GM21526 (cell line): ENCODE results near the gene CCDC102A.
"Not testable (repeated sequence)": the region's sequence is repeated elsewhere in the genome, so short reads cannot be mapped to it uniquely, and the experiment has no call there.

Source experiments
- ATAC-seq: cut with Tn5 transposase; IDR thresholded peaks from one replicate; pipeline ENCODE4 v1.9.1; 2021; ENCODE audit warnings: moderate library complexity; ENCODE audit not compliant: unreplicated experiment, low FRiP score

The CCDC102A gene

DNA sequence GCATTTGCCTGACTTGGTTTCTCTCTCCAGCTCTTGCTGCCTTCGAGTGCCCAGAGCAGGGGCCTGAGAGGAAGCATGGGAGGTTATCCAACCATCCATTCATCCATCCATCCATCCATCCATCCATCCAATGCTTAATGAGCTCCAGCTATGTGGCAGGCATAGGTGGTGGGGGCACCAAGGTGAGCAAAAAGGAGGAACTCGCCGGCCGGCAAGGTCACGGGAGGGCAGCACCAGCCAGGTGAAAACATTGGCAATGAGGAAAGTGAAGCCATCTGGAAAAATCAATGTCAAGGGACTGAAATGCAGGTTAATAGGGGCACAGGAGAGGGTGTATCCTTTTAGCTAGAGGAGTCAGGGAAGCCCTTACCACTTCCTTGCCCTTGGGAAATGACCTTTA lies 31.9 kb downstream of the CCDC102A start:
- ATAC-seq = no peak

DNA sequence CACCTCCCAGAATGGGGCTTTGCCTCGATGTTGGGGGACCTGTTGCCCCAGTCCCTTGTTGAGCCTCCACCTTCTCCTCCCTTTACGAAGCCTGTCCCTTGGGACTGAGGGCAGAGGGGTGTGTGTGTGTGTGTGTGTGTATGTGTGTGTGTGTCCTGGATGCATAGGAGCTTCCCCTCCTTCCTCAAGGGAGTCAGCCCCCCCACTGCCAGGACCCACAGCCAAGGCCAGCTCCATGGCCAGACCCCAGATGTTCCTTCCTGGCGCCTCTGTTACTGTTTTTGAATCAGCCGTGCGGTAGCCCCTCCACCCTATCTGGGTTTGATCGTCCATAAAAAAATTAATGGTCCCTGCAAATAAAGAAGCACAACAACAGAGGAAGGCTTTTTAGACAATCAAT lies 32.4 kb downstream of the CCDC102A start:
- ATAC-seq = no peak

DNA sequence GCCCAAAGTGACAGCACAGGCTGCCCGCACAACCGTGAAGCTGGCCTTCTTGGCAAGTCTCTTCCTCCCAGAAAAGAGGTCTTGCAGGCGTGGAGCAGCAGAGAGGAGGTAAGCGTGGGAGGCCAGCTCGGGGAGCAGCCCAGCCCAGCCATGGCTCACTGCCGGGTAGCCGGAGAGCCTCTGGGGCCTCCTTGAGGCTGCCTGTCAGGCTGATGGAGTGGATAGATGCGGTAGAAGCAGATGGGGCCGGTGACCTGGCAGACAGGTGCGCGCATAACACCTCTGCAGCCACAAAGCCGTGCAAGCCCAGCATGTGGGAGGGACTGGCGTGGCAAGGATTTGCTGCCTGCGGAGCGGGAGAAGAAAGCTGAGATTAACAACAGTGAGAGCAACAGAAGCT lies 33.0 kb downstream of the CCDC102A start:
- ATAC-seq = no peak

DNA sequence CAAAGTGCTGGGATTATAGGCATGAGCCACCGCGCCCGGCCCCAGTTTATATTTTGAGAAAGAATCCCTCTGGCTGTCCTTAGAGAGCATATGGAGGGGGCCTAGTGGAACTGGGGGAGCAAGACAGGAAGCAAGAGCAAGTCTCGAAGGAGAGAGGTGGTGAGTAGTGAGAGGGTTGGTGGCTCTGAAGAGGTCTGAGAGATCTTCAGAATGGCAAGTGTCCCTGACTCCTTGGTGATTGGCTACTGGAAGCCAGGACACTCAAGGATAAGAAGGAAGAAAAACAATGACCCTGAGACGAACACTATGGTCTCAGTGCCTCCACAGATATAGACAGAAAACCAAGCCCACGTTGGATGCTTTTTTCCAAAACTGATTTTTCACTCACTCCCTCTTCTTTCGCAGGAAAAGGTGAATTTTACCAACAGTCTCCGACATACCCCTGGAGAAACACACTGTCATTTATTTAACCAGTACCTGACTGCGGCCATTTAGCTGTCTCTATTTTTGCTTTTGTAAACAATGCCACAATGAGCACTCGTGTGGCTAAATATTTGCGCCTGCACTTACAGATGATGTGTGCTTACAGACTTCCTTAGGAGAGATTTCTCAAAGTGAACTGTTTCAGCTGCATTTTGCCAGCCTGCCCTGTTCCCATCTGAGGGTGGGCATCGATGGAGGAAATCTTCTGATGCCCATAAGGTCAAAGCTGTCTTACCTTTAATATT lies 34.2 kb downstream of the CCDC102A start:
- no peak for ATAC-seq

DNA sequence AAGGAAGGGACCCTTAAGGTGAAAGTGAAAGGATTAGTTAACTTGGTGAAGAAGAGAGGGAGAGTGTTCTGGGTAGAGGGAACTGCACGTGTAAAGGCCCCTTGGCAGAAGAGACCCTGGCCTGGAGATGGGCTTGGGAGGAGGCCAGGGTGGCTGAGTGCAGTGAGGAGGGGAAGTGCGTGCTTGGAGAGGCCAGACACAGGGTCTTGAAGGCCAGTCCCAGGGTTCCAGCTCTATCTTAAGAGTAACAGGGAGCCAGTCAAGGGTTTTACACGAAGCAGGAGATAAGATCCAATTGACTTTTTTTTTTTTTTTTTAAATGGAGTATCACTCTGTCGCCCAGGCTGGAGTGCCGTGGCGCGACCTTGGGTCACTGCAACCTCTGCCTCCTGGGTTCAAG lies 34.9 kb downstream of the CCDC102A start:
- ATAC-seq = no peak

DNA sequence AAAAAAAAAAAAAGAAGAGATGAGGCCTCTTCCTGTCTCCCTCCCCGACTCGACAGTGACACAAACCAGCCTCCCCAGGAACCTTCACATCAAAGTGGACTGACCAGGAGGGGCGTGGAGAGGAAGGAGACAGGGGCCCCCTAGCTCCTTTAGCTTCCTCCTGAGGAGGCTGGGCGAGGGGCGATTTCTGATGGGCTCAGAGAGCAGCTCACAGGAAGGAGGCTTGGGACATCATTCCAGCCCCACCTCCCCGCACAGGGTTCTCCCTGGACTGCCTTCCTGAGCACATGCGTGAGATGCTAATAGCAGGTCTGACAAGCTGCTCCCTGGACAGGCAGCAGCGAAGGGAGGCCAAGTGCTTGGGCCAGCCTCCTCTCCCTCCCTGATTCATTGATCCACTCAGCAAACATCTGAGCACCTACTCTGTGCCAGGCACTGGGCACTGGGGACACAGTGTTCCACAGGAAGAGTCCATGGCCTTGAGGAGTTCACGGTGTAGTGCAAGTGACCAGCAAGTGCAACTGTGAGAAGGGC lies 35.7 kb downstream of the CCDC102A start:
- ATAC-seq = no peak

DNA sequence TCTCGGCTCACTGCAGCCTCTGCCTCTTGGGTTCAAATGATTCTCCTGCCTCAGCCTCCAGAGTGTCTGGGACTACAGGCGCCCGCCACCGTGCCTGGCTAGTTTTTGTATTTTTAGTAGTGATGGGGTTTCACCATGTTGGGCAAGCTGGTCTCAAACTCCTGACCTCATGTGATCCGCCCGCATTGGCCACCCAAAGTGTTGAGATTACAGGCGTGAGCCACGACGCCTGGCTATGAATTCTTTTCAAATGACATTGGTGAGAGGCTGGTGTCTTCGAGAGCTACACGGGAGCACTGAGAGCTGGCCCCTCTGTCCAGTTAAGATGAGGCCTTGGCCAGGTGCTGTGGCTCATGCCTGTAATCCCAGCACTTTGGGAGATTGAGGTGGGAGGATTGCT lies 36.4 kb downstream of the CCDC102A start:
- not testable (repeated sequence) for ATAC-seq

DNA sequence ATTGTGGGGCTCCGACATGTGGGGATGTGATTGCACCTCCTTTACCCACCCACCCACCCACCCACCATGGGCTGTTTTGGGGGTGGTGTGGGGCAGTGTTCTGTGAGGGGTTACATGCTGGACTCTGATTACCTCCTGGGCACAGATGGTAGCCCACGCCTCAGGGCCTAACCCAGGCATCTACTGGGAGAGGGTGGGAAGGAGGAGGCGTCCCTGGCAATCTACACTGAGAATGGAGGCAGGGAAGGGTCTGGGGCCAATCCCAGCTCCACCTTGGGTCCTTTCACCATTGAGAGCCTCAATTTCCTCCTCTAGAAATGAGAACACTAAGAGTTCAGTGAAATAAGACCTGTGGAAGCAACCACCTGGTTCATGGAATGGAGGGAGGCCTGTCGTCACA lies 38.3 kb downstream of the CCDC102A start:
- no peak for ATAC-seq

DNA sequence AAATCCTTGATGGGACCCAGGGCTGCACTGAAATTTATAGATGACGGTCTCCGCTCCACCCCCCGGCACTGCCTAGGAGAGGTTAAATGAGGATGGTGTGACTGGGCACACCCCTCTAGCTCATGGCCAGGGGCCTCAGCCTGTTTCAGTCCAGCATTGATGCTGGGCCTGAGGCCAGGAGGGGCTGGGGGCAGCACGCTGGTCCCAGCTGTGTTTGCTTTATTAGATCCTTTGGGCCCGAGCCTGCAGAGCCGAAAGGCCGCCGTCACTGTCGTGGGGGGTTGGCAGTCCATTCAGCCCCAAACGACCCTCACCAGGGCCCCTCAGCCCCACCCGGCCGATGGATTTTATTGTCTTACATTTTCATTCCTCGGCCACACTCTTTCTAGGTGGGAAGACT lies 39.2 kb downstream of the CCDC102A start:
- no peak for ATAC-seq

DNA sequence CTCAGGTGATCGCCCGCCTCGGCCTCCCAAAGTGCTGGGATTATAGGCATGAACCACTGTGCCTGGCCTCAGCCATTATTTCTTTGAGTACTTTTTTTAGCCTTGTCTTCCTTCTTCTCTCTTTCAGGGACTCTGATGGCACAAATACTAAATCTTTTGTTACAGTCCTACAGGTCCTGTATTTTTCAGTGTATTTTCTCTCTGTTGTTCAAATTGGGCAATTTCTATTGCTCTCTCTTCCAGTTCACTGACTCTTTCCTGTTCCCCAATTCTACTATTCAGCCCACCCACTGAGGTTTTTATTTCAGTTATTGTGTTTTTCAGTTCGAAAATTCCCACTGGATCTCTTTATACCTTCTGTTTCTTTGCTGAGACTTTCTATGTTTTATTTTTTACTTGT lies 42.6 kb downstream of the CCDC102A start:
- ATAC-seq = no peak

DNA sequence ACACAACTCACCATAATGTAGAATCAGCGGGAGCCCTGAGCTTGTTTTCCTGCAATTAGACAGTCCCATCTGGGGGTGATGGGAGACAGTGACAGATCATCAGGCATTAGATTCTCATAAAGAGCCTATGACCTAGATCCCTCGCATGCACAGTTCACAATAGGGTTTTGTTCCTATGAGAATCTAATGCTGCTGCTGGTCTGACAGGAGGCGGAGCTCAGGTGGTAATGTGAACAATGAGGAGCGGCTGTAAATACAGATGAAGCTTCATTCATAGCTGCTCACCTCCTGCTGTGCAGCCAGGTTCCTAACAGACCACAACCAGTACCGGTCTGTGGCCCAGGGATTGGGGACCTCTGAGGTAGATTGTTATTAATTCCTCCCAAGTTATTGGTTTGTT lies 47.1 kb downstream of the CCDC102A start:
- no peak for ATAC-seq

DNA sequence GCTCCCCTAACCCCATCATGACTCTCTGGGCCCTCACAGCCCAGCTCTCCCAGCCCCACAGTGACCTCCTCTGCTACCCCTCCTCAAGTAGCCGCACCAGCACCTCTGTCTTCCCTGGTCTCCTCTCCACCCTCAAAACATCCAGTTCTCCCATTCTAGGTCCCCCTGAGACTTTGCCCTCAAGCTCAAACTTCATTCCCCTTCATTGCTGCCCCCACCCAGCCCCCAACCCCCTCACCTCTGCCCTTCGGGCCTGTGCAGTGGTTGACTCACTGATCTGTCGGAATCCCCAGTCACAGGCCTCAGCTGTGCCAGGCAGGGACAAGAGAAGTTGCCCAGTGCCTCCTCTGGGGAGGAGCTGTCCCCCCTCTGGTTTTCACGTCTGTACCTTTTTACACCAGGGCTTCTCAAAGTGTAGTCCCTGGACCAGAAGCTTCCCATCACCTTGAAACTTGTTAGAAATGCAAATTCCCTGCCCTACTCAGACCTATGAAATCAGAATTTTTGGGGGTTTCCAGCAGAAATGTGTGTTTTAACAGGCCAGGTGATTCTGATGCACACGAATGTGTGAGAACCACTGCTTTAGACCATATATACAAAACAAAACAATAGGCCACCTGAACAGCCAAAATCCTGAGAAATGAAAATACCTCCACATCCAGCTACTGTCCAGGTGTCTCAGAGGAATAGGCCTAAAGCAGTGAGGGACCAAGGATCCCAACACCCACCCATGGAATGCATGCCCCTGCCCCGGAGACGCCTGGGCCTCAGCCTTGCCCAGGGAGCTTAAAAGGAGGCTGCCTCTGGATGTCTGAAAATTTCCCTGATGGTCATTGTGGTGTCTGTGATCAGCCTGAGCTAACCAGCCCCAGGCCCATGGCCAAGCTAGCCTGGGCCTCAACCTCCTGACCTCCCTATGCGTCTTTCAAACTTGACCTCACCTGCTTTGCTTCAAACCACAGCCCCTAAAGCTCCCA lies 49.2 kb downstream of the CCDC102A start:
- ATAC-seq = no peak

DNA sequence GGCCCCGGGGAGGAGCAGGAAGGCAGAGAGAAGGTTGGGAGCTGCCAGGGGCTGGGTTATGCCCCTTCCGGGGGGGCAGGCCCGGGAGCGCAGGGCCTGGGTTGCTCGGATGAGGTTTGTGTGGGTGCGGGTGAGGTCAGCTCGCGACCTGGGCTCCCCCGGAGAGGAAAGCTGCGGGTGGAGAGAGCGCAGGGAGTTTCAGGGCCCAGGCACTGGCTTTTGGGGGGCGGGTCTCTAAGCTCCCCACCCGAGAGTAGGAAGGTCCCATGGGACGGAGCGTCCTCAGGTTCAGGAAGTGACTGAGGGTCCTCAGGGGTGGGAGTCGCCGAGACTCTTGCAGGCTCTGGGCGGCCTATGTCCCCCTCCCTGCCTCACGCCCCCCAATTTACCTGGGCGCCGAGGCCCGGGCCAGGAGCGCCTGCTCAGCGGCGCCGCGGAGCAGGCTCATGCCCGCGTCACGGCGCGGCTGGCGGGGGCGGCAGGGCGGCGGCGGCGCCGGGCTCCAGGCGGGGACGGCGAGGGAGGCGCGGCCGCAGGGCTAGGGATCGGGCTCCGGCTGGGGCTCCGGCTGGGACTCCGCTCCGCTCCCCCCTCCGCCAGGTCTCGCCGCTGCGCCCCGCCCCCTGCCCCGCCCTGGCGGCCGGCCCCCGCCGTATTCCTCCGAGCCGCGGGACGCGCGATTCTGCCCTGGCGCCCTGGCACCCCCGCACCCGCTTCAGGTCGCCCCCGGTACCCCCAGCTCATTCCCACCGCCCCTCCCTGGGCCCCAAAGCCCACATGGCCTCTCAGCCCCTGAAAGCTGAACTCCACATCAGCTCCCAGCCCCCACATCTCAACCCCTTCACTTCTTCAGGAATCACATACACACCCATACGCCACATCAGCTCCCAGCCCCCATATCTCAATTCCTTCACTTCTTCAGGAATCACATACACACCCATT lies 50.2 kb downstream of the CCDC102A start, which contains the start of gene DOK4:
Gene DOK4, minus strand, starts transcription at position 578 of the 942 bp plus-strand sequence. CDS start 6,986 bp downstream, outside the sequence.
- peak; percentile 81 for ATAC-seq

DNA sequence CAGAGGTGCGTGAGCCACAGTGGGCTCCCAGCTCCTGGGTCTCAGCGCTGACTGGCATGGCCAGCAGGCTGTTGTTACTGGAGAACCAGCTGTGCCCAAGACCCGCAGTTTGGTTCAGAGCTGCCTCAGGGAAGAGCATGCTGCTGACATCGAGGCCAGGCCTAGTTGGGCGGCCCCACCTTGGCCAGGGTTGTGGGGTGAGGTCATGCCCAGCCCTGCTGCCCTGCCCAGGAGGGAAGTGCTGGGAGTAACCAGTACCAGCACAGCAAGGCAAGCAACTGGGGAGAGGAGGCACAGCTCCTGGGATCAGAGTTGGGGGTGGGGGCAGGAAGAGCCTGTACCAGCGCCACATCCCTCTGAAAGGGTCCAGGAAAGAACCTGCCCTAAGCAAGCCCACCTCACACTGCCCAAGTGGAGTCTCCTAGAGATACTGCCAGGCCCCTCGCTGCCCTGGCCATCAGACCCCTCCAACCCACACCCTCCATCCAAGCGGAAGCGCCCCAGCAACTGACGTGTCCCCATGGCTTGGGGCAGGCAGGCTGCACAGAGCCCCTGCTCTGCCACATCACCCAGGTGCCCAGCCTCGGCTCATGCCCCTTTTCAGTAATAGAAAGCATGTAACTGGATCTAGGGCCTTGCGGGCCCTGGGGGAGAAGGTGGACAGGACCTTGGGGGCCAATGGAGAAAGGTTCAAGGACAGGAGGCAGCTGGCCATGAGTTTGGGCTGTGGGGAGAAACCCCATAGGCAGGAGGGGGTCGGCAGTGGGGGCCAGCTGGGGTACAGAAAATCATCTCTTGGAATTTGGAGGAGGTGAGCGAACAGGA lies 51.1 kb downstream of the CCDC102A start:
- no peak for ATAC-seq

DNA sequence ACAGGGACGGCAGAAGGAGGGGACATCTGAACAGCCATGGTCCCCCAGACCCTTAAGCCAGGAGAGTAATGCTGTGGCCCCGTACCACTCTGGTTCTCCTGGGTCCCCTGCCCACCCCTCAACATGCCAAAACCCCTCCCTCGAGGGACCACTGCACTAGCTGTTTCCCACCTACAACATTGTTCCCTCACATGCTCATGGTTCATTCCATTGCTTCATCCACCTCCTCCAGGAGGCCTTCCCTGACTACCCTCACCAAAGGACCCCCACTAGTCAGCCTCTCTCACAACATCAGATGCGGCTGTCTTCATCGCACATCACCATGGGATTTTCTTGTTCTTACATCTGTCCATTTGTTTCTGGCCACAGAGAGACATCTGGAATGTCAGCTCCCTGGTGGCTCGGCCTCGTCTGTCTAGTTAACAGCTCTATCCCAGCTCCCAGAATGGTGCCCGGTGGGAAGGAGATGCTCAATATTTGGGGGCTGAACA lies 51.8 kb downstream of the CCDC102A start:
- ATAC-seq = no peak

DNA sequence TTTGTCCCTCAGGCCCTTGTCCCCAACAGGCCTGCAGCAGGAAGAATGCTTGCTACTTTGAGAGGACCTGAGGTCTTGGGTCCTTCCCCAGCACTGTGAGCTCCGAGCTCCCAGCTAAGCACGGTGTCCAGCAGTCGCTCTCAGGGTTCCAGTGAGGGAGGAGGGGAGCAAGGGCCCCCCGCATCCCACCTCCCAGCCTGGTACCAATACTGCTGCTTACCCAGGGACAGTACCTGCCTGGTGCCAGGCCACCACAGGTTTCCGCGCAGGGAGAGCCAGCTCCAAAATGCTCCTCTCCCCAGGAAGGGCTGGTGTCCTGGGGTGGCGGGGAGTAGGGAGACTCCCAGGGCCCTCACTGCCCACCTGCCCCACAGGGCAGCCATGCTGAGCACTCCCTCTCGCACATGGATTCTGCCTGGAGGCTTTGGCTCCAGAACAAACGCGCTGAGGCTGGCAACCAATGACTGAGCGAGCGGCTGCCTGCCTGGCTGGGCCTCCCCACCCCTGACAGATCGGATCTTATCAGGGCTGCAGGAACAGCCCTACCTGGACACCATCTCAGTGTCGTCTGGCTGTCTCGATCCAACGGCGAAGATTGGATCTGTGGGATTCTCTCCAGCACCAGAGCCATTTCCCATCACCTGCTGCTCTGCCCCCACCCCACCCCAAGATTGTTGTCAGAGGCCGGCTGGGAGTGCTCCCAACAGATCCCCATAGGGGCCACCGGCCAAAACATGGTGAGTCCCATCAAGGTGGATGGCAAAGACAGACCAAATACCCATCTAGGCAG lies 52.5 kb downstream of the CCDC102A start:
- ATAC-seq = no peak

DNA sequence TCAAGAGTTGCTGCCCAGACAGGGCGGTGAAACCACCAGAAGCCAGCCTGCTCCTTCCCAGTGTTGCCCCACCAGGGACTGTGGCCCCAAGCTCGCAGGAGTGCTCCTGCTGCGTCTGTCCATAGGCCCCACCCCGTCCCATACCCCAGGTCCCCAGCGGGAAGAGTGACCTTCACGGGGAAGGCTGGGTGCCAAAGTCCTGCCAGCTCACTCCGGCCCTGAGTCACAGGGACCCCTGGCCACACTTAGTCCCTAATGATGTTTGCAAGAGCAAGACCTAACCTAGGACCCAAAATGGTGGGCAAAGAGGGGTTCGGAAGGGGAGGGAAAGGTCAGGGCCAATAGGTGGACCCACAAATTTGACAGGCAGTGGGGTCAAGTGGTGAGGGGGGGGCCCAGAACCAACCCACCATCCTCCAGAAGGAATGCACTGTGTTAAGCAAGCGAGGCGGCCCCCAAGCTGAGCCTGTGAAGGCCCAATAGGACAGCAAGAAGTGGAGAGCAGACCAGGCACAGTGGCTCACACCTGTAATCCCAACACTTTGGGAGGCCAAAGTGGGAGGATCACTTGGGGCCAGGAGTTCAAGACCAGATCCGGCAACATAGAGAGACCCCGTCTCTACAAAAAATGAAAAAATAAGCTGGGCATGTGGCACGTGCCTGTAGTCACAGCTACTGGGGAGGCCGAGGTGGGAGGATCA lies 53.4 kb downstream of the CCDC102A start:
- no peak for ATAC-seq

DNA sequence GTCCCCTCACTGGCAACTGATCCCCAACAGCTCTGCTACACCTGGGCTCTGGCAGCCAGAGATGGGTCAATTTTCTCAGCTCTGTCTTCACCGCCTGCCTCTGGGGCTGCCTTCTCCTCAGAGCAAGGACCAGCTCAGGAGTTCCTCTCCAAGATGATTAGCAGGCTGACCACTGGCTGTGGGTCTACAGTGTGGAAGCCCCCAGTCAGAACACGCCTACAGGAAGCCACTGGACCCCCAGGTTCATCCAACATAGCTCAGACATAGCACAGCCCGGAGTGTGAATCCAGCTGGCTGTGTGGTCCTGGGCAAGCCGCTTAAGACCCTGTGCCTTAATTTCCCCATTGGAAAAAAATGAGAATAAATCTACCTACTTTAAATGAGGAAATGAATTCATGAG lies 55.0 kb downstream of the CCDC102A start:
- ATAC-seq = no peak
